ENCODE results near the gene TRDMT1.
"Not testable (repeated sequence)": the region's sequence is repeated elsewhere in the genome, so short reads cannot be mapped to it uniquely, and the experiment has no call there.

TRDMT1 gene

GRCh38 chr10:17134282-17134681, 67.2 kb downstream of the TRDMT1 start:
- DNase-seq (ENCODE audit: low read depth in 2 of 2) = no peak

DNA sequence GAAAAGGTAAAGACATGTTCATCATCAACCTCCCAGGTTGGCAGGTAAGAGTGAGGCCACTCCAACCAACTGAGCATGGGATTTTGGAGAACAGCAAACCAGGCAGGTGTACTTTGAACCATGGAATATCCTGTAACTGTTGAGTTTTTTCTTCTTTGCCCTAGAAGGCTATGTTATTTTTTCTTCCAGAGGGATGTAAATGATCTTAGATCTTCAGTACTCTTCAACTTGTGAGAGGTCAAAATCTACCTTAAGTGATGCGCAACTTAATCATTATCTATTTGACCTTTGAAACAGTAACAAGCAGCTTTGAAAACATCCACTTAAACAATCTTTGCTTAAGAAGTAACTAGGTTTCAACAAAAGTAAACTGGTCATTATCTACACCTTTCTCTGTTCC, 71.7 kb downstream of the TRDMT1 start, which contains the start of gene CUBN:
TSS of gene CUBN (minus strand) at position 71 of the 400 bp plus-strand sequence. CDS start at position 25, 46 bp downstream.
- no peak for DNase-seq (ENCODE audit: low read depth in 2 of 2)

DNA sequence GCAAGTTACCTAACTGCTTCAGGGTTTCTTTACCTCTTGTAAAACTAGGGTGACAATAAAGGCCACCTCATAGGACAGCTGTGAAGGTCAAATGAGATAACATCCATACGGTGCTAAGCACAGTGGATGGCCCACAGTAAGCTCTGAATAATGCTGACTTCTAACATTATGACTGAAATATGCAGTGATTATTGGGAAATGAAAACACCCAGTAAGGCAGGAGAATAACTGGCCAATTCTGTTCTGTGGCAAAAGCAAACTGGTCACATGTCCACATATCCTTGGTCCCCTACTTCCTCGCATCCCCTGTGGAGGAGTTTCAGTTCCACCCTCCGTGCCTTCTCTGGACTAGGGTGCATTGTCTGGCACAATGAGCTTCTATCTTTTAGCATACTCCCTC, 73.2 kb downstream of the TRDMT1 start:
- no peak for DNase-seq (ENCODE audit: low read depth in 2 of 2)

DNA sequence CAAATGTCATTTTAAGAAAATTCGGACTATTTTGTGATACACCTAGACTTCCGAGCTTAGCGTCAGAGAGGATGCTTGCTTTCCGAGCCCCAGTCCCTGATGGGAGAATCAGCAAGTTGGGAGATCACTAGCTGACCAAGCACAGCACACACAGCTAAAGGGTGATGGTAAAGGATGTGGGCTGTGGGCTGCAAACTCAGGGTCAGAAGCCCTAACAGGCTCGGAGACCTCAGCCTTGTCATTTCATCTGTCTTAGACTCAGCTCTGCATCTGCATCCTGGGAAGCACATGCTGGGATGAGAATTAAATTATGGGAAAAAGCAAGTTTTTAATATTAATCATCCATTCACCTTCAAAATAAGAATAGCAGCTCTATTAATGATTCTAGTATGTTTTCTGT, 75.1 kb downstream of the TRDMT1 start:
- DNase-seq (ENCODE audit: low read depth in 2 of 2) = no peak

DNA sequence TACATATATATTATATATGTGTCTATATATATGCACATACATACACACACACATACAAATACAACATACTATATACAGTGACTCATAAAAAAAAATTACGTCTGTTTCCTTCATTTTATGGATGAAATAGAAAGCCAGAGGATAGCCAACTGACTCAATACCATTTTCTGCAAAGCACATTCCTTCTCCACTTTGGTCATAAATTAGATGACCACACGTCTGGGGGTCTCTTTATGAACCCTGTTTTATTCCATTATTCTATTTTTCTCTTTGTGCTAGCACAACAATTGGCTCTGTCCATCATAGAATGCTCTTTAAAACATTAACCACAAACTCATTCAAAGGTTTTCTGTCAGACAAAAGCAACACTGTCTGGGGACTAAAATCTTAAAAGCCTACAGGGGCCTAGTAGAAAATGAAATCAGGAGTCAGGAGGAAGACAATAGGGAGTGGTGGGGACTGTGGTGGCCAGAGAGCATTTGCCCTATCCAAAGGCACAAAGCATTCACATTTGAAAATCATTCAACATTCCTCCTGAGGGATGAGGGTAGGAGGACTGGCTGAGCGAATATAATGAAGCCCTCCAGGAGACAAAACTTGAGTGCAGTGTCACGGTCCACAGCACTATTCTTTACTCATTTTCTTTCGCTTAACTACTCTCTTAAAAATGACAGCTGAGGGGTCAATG, 76.1 kb downstream of the TRDMT1 start:
- no peak for DNase-seq (ENCODE audit: low read depth in 2 of 2)

GRCh38 chr10:17123961-17124360, 77.5 kb downstream of the TRDMT1 start:
- DNase-seq (ENCODE audit: low read depth in 2 of 2) = no peak

DNA sequence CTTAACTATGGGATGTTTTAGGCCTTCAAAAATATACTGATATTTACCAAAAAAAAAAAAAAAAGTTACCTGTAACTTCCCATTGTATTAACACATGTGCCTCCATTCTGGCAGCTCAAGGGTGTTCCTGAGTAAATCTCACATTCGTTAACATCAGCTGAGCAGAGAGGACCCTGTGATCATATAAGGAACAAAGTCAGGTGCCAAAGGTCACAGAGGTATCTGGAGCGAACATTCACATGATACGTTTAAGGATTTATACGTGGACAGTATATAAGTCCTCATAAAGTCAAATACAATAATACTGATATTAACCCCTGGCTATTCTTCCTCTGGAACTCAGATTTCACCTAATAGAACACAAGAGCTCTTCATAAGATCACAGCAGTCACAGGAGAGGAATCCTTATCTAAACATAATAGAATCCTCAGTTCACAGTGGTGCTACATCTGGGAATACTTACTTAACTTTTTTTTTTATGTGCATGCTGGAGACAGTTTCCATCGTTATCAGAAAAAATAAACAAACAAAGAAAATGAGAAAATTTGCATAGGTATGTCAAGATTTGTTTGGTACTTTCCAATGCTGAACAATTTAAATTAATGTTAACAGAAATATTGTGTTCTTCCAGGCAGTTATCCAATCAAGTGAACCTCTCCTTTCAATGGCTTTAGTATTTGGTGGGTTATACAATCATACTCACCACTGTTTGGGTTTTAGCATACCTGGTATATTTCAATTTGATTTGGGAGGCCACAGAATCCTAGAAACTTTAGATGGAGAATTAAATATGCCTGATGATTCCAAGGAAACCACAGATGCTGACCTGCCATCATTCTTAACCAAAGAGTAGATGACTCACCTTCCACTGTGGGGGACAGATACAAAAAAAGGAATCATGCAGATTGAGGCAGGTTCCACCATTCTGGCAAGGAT, 78.5 kb downstream of the TRDMT1 start:
- DNase-seq (ENCODE audit: low read depth in 2 of 2) = no peak

DNA sequence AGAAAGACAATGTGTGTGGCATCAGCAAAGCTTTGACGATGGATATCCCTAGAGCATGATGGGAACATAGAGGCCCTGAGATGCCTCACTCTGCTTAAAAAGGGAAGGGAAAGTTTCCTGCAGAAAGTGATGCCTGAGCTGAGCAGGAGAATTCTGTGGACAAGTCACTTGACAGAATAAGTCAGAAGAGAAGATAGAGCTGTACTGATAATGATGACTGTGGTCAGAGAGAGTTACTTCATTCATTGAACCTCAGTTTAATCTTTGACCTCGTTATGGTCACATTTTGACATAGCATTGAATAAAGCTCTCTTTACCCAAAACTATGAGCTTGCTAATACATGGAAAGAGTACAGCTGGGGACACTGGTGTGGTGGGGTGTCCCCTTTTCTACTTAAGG, 79.4 kb downstream of the TRDMT1 start:
- DNase-seq (ENCODE audit: low read depth in 2 of 2) = no peak

- no peak for DNase-seq (ENCODE audit: low read depth in 2 of 2)
These were observed 80.8 kb downstream of the TRDMT1 start for GRCh38 chr10:17120694-17121093.

DNA sequence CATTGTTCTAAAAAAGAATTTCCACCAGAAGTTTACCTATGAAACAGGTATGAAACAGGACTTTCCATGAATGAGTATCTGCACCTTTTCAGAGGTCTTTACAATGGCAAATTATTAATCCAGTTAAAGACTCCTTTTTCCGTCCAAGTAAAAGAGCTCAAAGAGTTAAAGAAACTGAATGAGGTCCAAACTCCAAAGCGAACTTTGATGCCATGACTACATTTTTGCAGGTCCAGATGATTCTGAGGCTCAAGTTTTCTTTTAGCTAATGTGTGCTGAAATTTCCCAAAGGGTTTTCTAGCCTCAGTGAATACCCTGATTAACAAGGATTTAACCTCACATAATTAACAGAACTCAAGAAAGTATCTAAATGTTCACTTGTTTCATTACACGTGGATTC, 81.6 kb downstream of the TRDMT1 start:
- DNase-seq (ENCODE audit: low read depth in 2 of 2) = no peak

- DNase-seq (ENCODE audit: low read depth in 2 of 2) = no peak
These were observed 85.3 kb downstream of the TRDMT1 start for GRCh38 chr10:17116193-17116592.

DNA sequence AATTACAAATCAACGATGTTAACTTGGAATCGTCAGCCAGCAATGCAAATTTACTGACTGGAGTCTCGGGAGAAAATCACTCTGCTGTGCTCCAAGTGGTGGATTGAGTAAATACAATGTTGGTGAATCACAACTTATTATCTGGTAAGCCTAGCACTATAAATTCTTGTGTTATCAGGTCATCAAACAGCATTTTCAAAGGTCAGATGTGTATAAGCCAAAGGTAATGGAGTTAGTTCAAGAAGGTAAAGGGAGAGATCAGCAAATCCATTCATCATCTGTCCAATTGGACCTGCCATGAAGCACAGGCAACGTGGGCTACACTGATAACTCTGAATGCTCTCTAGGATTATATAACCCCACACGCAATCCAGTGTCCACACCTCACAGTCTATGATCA, 85.8 kb downstream of the TRDMT1 start:
- no peak for DNase-seq (ENCODE audit: low read depth in 2 of 2)

DNA sequence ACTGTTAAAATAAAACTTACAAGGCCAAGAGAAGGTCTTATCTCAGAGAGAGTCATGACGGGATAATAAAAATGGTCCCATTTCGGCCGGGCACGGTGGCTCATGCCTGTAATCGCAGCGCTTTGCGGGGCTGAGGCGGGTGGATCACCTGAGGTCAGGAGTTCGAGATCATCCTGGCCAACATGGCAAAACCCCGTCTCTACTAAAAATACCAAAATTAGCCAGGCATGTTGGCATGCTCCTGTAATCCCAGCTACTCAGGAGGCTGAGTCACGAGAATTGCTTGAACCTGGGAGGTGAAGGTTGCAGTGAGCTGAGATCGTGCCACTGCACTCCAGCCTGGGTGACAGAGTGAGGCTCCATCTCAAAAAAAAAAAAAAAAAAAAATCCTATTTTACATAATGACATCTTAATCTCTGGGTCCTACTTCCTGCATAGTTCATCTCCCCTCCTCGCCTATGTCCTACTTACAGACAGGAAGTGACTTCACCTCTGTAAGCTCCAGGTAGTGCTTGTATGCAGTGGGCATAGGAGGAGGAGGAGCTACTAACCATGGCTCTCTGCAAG, 86.5 kb downstream of the TRDMT1 start:
- DNase-seq (ENCODE audit: low read depth in 2 of 2) = not testable (repeated sequence)

GRCh38 chr10:17113889-17114540, 87.5 kb downstream of the TRDMT1 start:
- no peak for DNase-seq (ENCODE audit: low read depth in 2 of 2)

DNA sequence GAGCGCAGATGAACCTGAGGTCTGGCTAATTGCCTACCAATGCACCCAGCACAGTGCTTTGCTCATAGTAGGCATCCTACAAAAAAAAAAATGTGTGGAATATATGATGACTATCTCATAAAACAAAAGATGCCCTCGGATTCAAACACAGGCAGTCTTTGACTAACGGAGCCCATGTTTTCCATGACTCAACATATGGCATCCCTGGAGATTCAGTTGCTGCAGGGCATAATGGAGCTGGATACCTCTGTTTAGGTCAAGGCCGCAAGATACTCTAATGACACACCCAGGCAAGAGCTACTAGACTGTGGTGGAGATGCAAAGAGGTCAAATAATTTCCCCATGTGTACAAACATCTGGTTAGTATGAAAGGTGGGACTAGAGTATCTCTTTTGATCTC, 88.1 kb downstream of the TRDMT1 start:
- no peak for DNase-seq (ENCODE audit: low read depth in 2 of 2)

GRCh38 chr10:17112566-17112965, 88.9 kb downstream of the TRDMT1 start:
- no peak for DNase-seq (ENCODE audit: low read depth in 2 of 2)

GRCh38 chr10:17109475-17110207, 91.8 kb downstream of the TRDMT1 start:
- no peak for DNase-seq (ENCODE audit: low read depth in 2 of 2)

DNA sequence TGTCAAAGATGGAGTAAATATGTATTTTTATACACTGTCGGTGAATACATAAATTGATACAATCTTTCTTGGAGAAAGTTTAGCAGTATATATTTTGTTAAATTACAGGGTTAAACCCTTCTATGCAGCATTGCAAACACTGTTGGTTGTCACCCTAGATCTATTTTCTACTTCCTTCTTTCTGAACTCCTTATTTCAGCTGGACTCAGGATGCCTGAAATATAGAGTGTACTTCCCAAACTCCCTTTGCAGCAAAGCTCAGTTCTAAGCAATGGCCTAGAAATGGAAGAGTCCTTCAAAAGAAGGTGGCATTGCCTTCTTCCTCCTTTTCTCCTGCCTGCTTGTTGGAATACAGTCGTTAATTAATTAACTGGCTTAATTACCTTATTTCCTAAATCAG, 92.4 kb downstream of the TRDMT1 start:
- no peak for DNase-seq (ENCODE audit: low read depth in 2 of 2)

DNA sequence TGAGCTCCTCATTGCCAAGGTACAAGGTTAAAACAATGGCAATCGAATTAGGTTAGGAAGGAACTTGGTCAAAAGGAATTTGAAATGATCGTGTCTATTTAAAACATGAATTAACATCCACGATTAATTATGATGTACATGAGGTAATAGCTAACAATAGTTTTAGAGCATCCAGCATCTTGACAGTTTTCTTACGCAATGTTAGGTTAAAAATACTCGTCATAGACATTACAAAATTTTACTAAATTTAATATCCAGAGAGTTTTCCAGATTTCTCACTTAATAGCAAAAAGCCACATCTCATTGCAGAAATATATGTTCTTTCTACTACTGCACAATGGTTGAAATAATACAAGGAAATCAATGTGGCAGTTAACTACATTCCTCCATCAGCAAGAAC, 94.5 kb downstream of the TRDMT1 start:
- no peak for DNase-seq (ENCODE audit: low read depth in 2 of 2)

DNA sequence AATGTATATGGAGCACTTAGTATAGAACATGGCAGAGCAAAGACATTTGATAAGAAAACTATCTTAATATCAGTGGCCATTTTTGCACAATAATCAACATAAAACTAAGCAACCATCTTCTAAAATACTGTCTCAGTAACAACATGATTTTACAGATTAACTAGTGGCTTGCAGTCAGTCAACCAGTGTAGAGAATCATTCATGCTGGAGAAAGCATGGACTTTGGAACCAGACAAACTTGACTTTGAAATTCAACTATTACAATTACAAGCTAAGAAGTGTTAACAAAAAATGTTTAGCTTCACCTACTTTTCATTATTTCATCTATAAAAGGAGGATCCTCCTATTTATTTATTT, 99.6 kb downstream of the TRDMT1 start:
- DNase-seq (ENCODE audit: low read depth in 2 of 2) = no peak

- DNase-seq (ENCODE audit: low read depth in 2 of 2) = no peak
These were observed 100.1 kb downstream of the TRDMT1 start for GRCh38 chr10:17101257-17101909.

Data from stimulated activated CD4-positive, alpha-beta T cell treated with anti-CD3 and anti-CD28 coated beads, Interleukin-12 subunit alpha, Interleukin-12 subunit beta, amount 100 ng/mL, for 24 hours (primary cell).